Tibial nerve (tissue), 3 donors: ENCODE results near the gene ZNF41.

Source experiments
- POLR2A ChIP-seq, 2 donors: fragments of 450-650 bp; IDR thresholded peaks; one replicate each; pipeline ENCODE4 v1.6.1; 2017; ENCODE audit warnings: antibody characterized with exemption in 2 of 2, mild to moderate bottlenecking in 2 of 2, moderate library complexity in 2 of 2
- TF ChIP-seq, protein P1 (sequence below), 5 experiments: fragments of 200-600 bp in 3 of 5; fragments of 450-650 bp in 2 of 5; sonication (generic) in 3 of 5; IDR thresholded peaks; one replicate each; pipeline ENCODE4 v1.5.1; 2016 to 2019; ENCODE audit warnings: antibody characterized with exemption in 5 of 5, mild to moderate bottlenecking in 3 of 5, moderate library complexity in 2 of 5

DNA sequence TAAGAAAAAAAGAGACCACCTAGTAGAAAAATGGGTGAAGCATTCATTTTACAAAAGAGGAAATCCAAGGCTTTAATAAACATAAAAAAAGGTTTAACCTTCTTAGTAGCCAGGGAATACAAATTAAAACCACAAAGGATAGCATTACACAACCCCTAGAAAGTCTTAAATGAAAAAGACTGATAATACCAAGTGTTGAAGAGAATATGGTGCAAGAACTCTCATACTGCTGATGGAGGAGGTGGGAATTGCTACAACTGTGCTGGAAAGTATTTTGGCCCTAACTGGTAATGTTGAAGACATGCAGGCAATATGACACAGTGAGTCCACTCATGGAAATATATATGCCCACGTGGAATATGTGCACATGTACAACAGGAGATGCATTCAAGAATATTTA lies 22.5 kb downstream of the ZNF41 start:
- TF ChIP-seq, protein P1, sequence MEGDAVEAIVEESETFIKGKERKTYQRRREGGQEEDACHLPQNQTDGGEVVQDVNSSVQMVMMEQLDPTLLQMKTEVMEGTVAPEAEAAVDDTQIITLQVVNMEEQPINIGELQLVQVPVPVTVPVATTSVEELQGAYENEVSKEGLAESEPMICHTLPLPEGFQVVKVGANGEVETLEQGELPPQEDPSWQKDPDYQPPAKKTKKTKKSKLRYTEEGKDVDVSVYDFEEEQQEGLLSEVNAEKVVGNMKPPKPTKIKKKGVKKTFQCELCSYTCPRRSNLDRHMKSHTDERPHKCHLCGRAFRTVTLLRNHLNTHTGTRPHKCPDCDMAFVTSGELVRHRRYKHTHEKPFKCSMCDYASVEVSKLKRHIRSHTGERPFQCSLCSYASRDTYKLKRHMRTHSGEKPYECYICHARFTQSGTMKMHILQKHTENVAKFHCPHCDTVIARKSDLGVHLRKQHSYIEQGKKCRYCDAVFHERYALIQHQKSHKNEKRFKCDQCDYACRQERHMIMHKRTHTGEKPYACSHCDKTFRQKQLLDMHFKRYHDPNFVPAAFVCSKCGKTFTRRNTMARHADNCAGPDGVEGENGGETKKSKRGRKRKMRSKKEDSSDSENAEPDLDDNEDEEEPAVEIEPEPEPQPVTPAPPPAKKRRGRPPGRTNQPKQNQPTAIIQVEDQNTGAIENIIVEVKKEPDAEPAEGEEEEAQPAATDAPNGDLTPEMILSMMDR (IDR thresholded peaks at IDR 0.05): no peak
- TF ChIP-seq POLR2A (IDR thresholded peaks at IDR 0.05): no peak
